ENCODE data around the gene BCL2L12. TPM values are rescaled to one million over a fixed set of nuclear protein-coding genes. Genes with fewer than 3 reads are reported as not detected.
A peak's percentile ranks its signal among the peaks of the same experiment; 100 is the strongest.
"Not testable (repeated sequence)": the region's sequence is repeated elsewhere in the genome, so short reads cannot be mapped to it uniquely, and the experiment has no call there.

The BCL2L12 gene
- 111 TPM for polyA plus RNA-seq (2013, experiment 1 of 4)
- 104 TPM for polyA plus RNA-seq (2013, experiment 2 of 4)
- polyA plus RNA-seq (2013, experiment 3 of 4): 111 TPM
- 129 TPM for polyA plus RNA-seq (2013, experiment 4 of 4)

DNA sequence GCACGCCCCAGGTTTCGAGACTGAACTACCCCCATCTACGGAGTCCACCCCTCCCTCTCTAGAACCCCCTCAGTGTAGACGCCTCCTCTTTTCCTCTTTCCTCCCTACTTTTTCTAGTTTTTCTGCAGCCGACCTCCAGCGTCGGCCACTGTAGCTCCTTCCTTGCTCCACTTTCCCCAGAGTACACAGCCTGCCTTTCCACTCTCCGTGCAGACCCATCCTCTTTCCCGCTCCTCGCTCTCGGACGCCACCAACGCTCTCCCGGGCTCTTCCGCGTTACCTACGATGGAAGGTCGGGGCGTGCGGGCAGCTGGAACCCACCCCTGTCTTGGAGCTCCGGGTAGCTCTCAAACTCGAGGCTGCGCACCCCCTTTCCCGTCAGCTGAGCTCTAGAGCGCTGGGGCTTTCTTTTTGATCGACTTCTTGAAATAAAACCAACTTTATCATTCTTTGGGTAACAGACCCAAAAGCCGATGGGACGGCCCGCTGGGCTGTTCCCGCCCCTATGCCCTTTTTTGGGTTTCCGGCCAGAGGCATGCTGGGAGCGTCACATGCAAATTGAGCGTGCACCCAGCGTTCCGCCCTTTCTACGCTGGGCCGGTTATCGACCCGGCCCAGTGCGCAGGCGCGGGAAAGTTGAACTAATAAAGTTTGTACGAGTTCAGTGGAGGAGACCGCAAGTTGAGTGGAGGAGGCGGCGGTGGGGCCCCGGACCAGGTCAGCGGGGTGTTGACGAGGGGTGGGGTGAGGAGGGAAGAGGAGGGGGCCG lies at the start of gene BCL2L12, which contains the start of gene IRF3:
TSS of gene BCL2L12 (plus strand) at position 583 of the 769 bp plus-strand sequence. CDS start 760 bp downstream, outside the sequence.
TSS of gene IRF3 (minus strand) at position 507 of the 769 bp plus-strand sequence. CDS start 1,019 bp downstream, outside the sequence.
- Histone ChIP-seq H3K36me3 (ENCODE audit: control insufficient read depth, insufficient read depth, low read length) (peaks cover 21% of the 10 kb centered on the region), H3K9me3 (ENCODE audit: control insufficient read depth, low read length) (no peaks in the 10 kb centered on the region), H3K27me3 (ENCODE audit: control insufficient read depth, insufficient read depth, low read length, poor library complexity, severe bottlenecking) (no peaks in the 10 kb centered on the region), H3K27ac (ENCODE audit: insufficient read depth, low read depth, low read length, poor library complexity, severe bottlenecking) (peak within 1 kb of the TSS; percentile 75), H3K4me1 (ENCODE audit: control insufficient read depth, insufficient read depth, low read length) (peaks cover 6% of the 10 kb centered on the region), H3K4me3 (ENCODE audit: insufficient read depth, low read depth, low read length) (peak within 1 kb of the TSS; percentile 86)
- 0 to 1% methylated on average over 50 of the region's 50 CpGs for WGBS, 2 experiments

DNA sequence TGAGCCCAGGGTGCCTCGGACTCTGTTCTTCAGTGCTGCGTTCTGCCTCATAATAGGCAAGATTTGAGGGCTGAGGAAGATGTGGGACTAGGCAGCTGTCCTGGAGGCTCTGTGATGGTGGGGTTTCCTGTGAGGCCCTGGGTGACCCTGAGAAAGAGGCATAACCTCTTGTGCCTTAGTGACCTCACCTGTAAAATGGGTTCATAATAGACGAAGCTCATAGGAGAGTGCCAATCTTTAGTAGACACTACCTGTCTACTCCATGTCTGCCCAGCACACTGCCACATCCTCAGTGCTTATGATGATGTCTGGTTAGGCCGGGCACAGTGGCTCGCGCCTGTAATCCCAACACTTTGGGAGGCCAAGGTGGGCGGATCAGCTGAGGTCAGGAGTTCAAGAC lies 49.2 kb upstream of the BCL2L12 start:
- Histone ChIP-seq H3K4me3 (ENCODE audit: insufficient read depth, low read depth, low read length) (no peak overlapping the region), H3K36me3 (ENCODE audit: control insufficient read depth, insufficient read depth, low read length) (peaks cover 49% of the 10 kb centered on the region), H3K27me3 (ENCODE audit: control insufficient read depth, insufficient read depth, low read length, poor library complexity, severe bottlenecking) (no peaks in the 10 kb centered on the region), H3K4me1 (ENCODE audit: control insufficient read depth, insufficient read depth, low read length) (no peaks in the 10 kb centered on the region), H3K9me3 (ENCODE audit: control insufficient read depth, low read length) (no peaks in the 10 kb centered on the region), H3K27ac (ENCODE audit: insufficient read depth, low read depth, low read length, poor library complexity, severe bottlenecking) (no peak overlapping the region)
- 94 to 96% methylated on average over 7 of the region's 7 CpGs for WGBS, 2 experiments

DNA sequence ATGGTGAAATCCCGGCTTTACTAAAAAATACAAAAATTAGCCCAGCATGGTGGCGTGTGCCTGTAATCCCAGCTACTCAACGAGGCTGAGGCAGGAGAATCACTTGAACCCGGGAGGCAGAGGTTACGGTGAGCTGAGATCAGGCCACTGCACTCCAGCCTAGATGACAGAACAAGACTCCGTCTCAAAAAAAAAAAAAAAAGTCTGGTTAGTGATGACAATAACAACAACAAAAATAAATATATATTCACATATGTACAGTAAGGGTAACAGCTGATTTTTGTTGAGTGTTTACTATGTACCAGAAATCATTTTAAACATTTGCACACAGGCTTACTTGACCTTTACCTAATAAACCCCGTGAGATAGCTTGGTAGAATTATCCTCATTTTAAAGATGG lies 48.8 kb upstream of the BCL2L12 start:
- H3K36me3 ChIP-seq (ENCODE audit: control insufficient read depth, insufficient read depth, low read length): peaks cover 52% of the 10 kb centered on the region
- H3K4me1 ChIP-seq (ENCODE audit: control insufficient read depth, insufficient read depth, low read length): no peaks in the 10 kb centered on the region
- 96% methylated on average over 6 of the region's 7 CpGs for WGBS, 2 experiments
- H3K27me3 ChIP-seq (ENCODE audit: control insufficient read depth, insufficient read depth, low read length, poor library complexity, severe bottlenecking): no peaks in the 10 kb centered on the region
- H3K27ac ChIP-seq (ENCODE audit: insufficient read depth, low read depth, low read length, poor library complexity, severe bottlenecking): no peak overlapping the region
- H3K9me3 ChIP-seq (ENCODE audit: control insufficient read depth, low read length): no peaks in the 10 kb centered on the region
- H3K4me3 ChIP-seq (ENCODE audit: insufficient read depth, low read depth, low read length): no peak overlapping the region

GRCh38 chr19:49617860-49618259 lies 47.9 kb upstream of the BCL2L12 start:
- H3K9me3 ChIP-seq (ENCODE audit: control insufficient read depth, low read length); H3K27ac ChIP-seq (ENCODE audit: insufficient read depth, low read depth, low read length, poor library complexity, severe bottlenecking); H3K4me1 ChIP-seq (ENCODE audit: control insufficient read depth, insufficient read depth, low read length); H3K27me3 ChIP-seq (ENCODE audit: control insufficient read depth, insufficient read depth, low read length, poor library complexity, severe bottlenecking); H3K4me3 ChIP-seq (ENCODE audit: insufficient read depth, low read depth, low read length): not testable (repeated sequence)
- WGBS, 2 experiments: 95 to 97% methylated on average over 13 of the region's 13 CpGs
- peaks cover 52% of the 10 kb centered on the region for H3K36me3 ChIP-seq (ENCODE audit: control insufficient read depth, insufficient read depth, low read length)

- Histone ChIP-seq H3K4me1 (ENCODE audit: control insufficient read depth, insufficient read depth, low read length) (no peaks in the 10 kb centered on the region), H3K27ac (ENCODE audit: insufficient read depth, low read depth, low read length, poor library complexity, severe bottlenecking) (no peak overlapping the region), H3K27me3 (ENCODE audit: control insufficient read depth, insufficient read depth, low read length, poor library complexity, severe bottlenecking) (no peaks in the 10 kb centered on the region), H3K4me3 (ENCODE audit: insufficient read depth, low read depth, low read length) (no peak overlapping the region), H3K9me3 (ENCODE audit: control insufficient read depth, low read length) (no peaks in the 10 kb centered on the region), H3K36me3 (ENCODE audit: control insufficient read depth, insufficient read depth, low read length) (peaks cover 19% of the 10 kb centered on the region)
- 95 to 96% methylated on average over 23 to 24 of the region's 27 CpGs for WGBS, 2 experiments
Observed at GRCh38 chr19:49624967-49625910, 40.5 kb upstream of the BCL2L12 start.

- H3K4me1 ChIP-seq (ENCODE audit: control insufficient read depth, insufficient read depth, low read length): peaks cover 4% of the 10 kb centered on the region
- H3K27me3 ChIP-seq (ENCODE audit: control insufficient read depth, insufficient read depth, low read length, poor library complexity, severe bottlenecking): no peaks in the 10 kb centered on the region
- H3K27ac ChIP-seq (ENCODE audit: insufficient read depth, low read depth, low read length, poor library complexity, severe bottlenecking): no peak overlapping the region
- 94 to 97% methylated on average over 11 of the region's 11 CpGs for WGBS, 2 experiments
- no peak overlapping the region for H3K4me3 ChIP-seq (ENCODE audit: insufficient read depth, low read depth, low read length)
- H3K9me3 ChIP-seq (ENCODE audit: control insufficient read depth, low read length): no peaks in the 10 kb centered on the region
- peaks cover 14% of the 10 kb centered on the region for H3K36me3 ChIP-seq (ENCODE audit: control insufficient read depth, insufficient read depth, low read length)
Observed at GRCh38 chr19:49626226-49626625, 39.5 kb upstream of the BCL2L12 start.

- WGBS, 2 experiments: 92 to 98% methylated on average over 9 of the region's 9 CpGs
- H3K27me3 ChIP-seq (ENCODE audit: control insufficient read depth, insufficient read depth, low read length, poor library complexity, severe bottlenecking): no peaks in the 10 kb centered on the region
Observed at GRCh38 chr19:49629659-49630058, 36.1 kb upstream of the BCL2L12 start.

GRCh38 chr19:49631014-49631588 lies 34.6 kb upstream of the BCL2L12 start:
- Histone ChIP-seq H3K4me3 (ENCODE audit: insufficient read depth, low read depth, low read length) (no peak overlapping the region), H3K9me3 (ENCODE audit: control insufficient read depth, low read length) (no peaks in the 10 kb centered on the region), H3K27me3 (ENCODE audit: control insufficient read depth, insufficient read depth, low read length, poor library complexity, severe bottlenecking) (no peaks in the 10 kb centered on the region), H3K4me1 (ENCODE audit: control insufficient read depth, insufficient read depth, low read length) (peaks cover 8% of the 10 kb centered on the region), H3K36me3 (ENCODE audit: control insufficient read depth, insufficient read depth, low read length) (peaks cover 4% of the 10 kb centered on the region), H3K27ac (ENCODE audit: insufficient read depth, low read depth, low read length, poor library complexity, severe bottlenecking) (no peak overlapping the region)
- WGBS, 2 experiments: 79 to 88% methylated on average over 9 of the region's 9 CpGs

More at GRCh38 chr19:49629659-49630058, 36.1 kb upstream of the BCL2L12 start:
- no peaks in the 10 kb centered on the region for H3K9me3 ChIP-seq (ENCODE audit: control insufficient read depth, low read length)
- no peak overlapping the region for H3K4me3 ChIP-seq (ENCODE audit: insufficient read depth, low read depth, low read length)
- peaks cover 8% of the 10 kb centered on the region for H3K36me3 ChIP-seq (ENCODE audit: control insufficient read depth, insufficient read depth, low read length)
- no peak overlapping the region for H3K27ac ChIP-seq (ENCODE audit: insufficient read depth, low read depth, low read length, poor library complexity, severe bottlenecking)
- H3K4me1 ChIP-seq (ENCODE audit: control insufficient read depth, insufficient read depth, low read length): peaks cover 4% of the 10 kb centered on the region

DNA sequence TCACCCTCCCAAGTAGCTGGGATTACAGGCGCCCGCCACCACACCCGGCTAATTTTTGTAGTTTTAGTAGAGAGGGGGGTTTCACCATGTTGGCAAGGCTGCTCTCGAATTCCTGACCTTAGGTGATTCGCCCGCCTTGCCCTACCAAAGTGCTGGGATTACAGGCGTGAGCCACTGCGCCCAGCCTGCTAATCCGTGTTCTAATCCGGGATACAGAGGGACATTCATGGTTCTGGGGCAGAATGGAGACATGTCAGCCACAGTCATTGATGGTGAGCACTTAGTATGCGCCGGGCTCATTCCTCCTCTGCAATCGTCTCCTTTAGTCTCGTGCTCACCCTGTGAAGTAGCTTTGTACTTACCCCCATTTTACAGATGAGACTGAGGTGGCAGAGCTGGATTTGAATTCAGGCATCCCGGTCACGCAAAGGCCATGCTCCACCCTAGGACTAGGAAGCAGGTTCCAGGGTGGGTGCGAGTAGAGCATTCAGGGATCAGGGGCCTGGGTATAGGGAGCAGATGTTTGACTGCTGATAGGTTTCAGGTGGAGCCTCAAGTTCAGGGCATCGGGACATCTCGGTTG lies 34.0 kb upstream of the BCL2L12 start:
- peaks cover 14% of the 10 kb centered on the region for H3K4me1 ChIP-seq (ENCODE audit: control insufficient read depth, insufficient read depth, low read length)
- H3K27ac ChIP-seq (ENCODE audit: insufficient read depth, low read depth, low read length, poor library complexity, severe bottlenecking): no peak overlapping the region
- no peak overlapping the region for H3K4me3 ChIP-seq (ENCODE audit: insufficient read depth, low read depth, low read length)
- no peaks in the 10 kb centered on the region for H3K27me3 ChIP-seq (ENCODE audit: control insufficient read depth, insufficient read depth, low read length, poor library complexity, severe bottlenecking)
- no peaks in the 10 kb centered on the region for H3K9me3 ChIP-seq (ENCODE audit: control insufficient read depth, low read length)
- WGBS, 2 experiments: 94% methylated on average over 19 of the region's 19 CpGs
- H3K36me3 ChIP-seq (ENCODE audit: control insufficient read depth, insufficient read depth, low read length): no peaks in the 10 kb centered on the region

Measured in ectodermal cell (in vitro differentiated cells).